Caco-2 (cell line): ENCODE results near the gene CNTN5. TPM values are rescaled to one million over a fixed set of nuclear protein-coding genes. Genes with fewer than 3 reads are reported as not detected.

Source experiments
- BruUV-seq: library from RNA; stranded (reverse); fragments of 400-500 nt; replicated peaks from 2 replicates; lab custom pipeline; 2021; lab: Mats Ljungman, UMichigan
- CTCF ChIA-PET: fragments of 300-600 bp; sonication (Branson Sonifier 250); formaldehyde crosslinking; loops from one replicate; lab custom pipeline; 2022; ENCODE audit warnings: antibody characterized with exemption; lab: Charles Lee
- POLR2A ChIA-PET: fragments of 300-600 bp; sonication (Branson Sonifier 250); formaldehyde crosslinking; loops from one replicate; lab custom pipeline; 2022; ENCODE audit warnings: antibody characterized with exemption; lab: Charles Lee
- DNase-seq, 2 experiments: peaks; one replicate each; pipeline versions ENCODE4 v3.0.0 to v3.0.0-alpha.2; 2020 to 2022
- H3K27me3 ChIP-seq: replicated peaks from 2 replicates; pipeline ENCODE4 v1.6.0; 2011; ENCODE audit warnings: low read length; ENCODE audit not compliant: control insufficient read depth, insufficient read depth
- H3K36me3 ChIP-seq: 2 replicates; pipeline ENCODE4 v1.5.1; 2011; ENCODE audit warnings: low read length; ENCODE audit not compliant: control insufficient read depth, insufficient read depth
- H3K4me1 ChIP-seq: fragments of 250-450 bp; sonication (Bioruptor Pico); 2 replicates; pipeline ENCODE4 v1.5.1; 2020; ENCODE audit warnings: mild to moderate bottlenecking
- H3K4me3 ChIP-seq: 2 replicates; pipeline ENCODE4 v1.5.1; 2011; ENCODE audit warnings: low read depth, mild to moderate bottlenecking, control low read depth, low read length
- H3K9me3 ChIP-seq: fragments of 250-450 bp; sonication (Bioruptor Pico); 2 replicates; pipeline ENCODE4 v1.5.1; 2020; ENCODE audit warnings: mild to moderate bottlenecking, moderate library complexity
- H3K27ac Mint-ChIP-seq: one replicate; pipeline ENCODE4 v1.8.0; 2022; ENCODE audit warnings: mixed read lengths; ENCODE audit not compliant: unreplicated experiment
- H3K27me3 Mint-ChIP-seq: one replicate; pipeline ENCODE4 v1.8.0; 2022; ENCODE audit warnings: mixed read lengths; ENCODE audit not compliant: insufficient read depth, unreplicated experiment
- H3K36me3 Mint-ChIP-seq: one replicate; pipeline ENCODE4 v1.8.0; 2022; ENCODE audit warnings: mild to moderate bottlenecking, mixed read lengths; ENCODE audit not compliant: insufficient read depth, unreplicated experiment
- H3K4me1 Mint-ChIP-seq: one replicate; pipeline ENCODE4 v1.8.0; 2022; ENCODE audit warnings: low read depth, mixed read lengths; ENCODE audit not compliant: unreplicated experiment
- H3K4me3 Mint-ChIP-seq: one replicate; pipeline ENCODE4 v1.8.0; 2022; ENCODE audit warnings: mild to moderate bottlenecking, moderate library complexity, mixed read lengths; ENCODE audit not compliant: unreplicated experiment
- H3K9me3 Mint-ChIP-seq: one replicate; pipeline ENCODE4 v1.8.0; 2022; ENCODE audit warnings: mixed read lengths; ENCODE audit not compliant: unreplicated experiment
- CTCF ChIP-seq, 2 experiments: fragments of 200-600 bp in 1 of 2; IDR thresholded peaks; 1 replicate in 1 of 2; 2 replicates in 1 of 2; pipeline versions ENCODE4 v1.5.1 to v1.8.0; 2011 to 2022; ENCODE audit warnings: antibody characterized with exemption in 1 of 2, control low read depth in 1 of 2, inconsistent platforms in 1 of 2, low read depth in 1 of 2, low read length in 1 of 2, mild to moderate bottlenecking in 1 of 2, moderate library complexity in 1 of 2; ENCODE audit not compliant: insufficient read depth in 1 of 2, severe bottlenecking in 1 of 2, unreplicated experiment in 1 of 2
- intact Hi-C: fragments of 100-400 bp; cut with micrococcal nuclease; formaldehyde crosslinking; loops from one replicate; pipeline ENCODE4 v1.10.0; 2022; ENCODE audit not compliant: unreplicated experiment
- total RNA-seq: library from RNA; stranded (reverse); gene quantifications from 2 replicates; pipeline ENCODE4 v1.2.3, GENCODE V29; 2022

The CNTN5 gene
- total RNA-seq, 1 experiment from 2014 or later = 1.00 TPM

GRCh38 chr11:100008417-100008816 lies 987.7 kb downstream of the CNTN5 start:
- Histone ChIP-seq H3K4me3 (no peak overlapping the region), H3K27me3 (no peaks in the 10 kb centered on the region), H3K9me3 (no peaks in the 10 kb centered on the region), H3K36me3 (no peaks in the 10 kb centered on the region), H3K4me1 (peaks cover 42% of the 10 kb centered on the region)
- DNase-seq = peak in 1 of 2 experiments; percentile 21
- TF ChIP-seq CTCF (IDR thresholded peaks at IDR 0.05; ENCODE audit: insufficient read depth in 1 of 2, low read depth in 1 of 2, low read length in 1 of 2, severe bottlenecking in 1 of 2, unreplicated experiment in 1 of 2) = no peak
- Mint-ChIP-seq H3K4me1 (peaks cover 42% of the 10 kb centered on the region), H3K9me3 (peaks cover 21% of the 10 kb centered on the region), H3K27ac (no peak overlapping the region), H3K36me3 (no peaks in the 10 kb centered on the region), H3K27me3 (no peaks in the 10 kb centered on the region), H3K4me3 (no peak overlapping the region)
- BruUV-seq = no TSS peak
- intact Hi-C loops = loop anchor here (1.0 kb wide), 1 partner anchor 34 kb away; no protein-coding TSS in a partner anchor
- CTCF ChIA-PET = no interaction called here
- POLR2A ChIA-PET = no interaction called here

GRCh38 chr11:100009728-100010127 lies 989.0 kb downstream of the CNTN5 start:
- ChIA-PET CTCF (no interaction called here), POLR2A (no interaction called here)
- H3K4me1 ChIP-seq = peaks cover 42% of the 10 kb centered on the region
- TF ChIP-seq CTCF (IDR thresholded peaks at IDR 0.05; ENCODE audit: insufficient read depth in 1 of 2, low read depth in 1 of 2, low read length in 1 of 2, severe bottlenecking in 1 of 2, unreplicated experiment in 1 of 2) = no peak
- H3K27me3 ChIP-seq = no peaks in the 10 kb centered on the region
- intact Hi-C loops = no loop called here
- Mint-ChIP-seq H3K36me3 (no peaks in the 10 kb centered on the region), H3K4me1 (peaks cover 35% of the 10 kb centered on the region), H3K9me3 (peaks cover 21% of the 10 kb centered on the region), H3K27ac (peak overlapping the region; percentile 3), H3K27me3 (no peaks in the 10 kb centered on the region), H3K4me3 (no peak overlapping the region)
- no peak overlapping the region for H3K4me3 ChIP-seq
- H3K36me3 ChIP-seq = no peaks in the 10 kb centered on the region
- H3K9me3 ChIP-seq = no peaks in the 10 kb centered on the region
- no TSS peak for BruUV-seq
- DNase-seq = no peak

- BruUV-seq = no TSS peak
- Histone ChIP-seq H3K4me3 (no peak overlapping the region), H3K27me3 (no peaks in the 10 kb centered on the region), H3K36me3 (no peaks in the 10 kb centered on the region), H3K9me3 (no peaks in the 10 kb centered on the region), H3K4me1 (peaks cover 42% of the 10 kb centered on the region)
- H3K4me1 Mint-ChIP-seq = peaks cover 35% of the 10 kb centered on the region
- H3K4me3 Mint-ChIP-seq = no peak overlapping the region
- CTCF ChIA-PET = no interaction called here
- H3K27me3 Mint-ChIP-seq = no peaks in the 10 kb centered on the region
- no peak for TF ChIP-seq CTCF (IDR thresholded peaks at IDR 0.05; ENCODE audit: insufficient read depth in 1 of 2, low read depth in 1 of 2, low read length in 1 of 2, severe bottlenecking in 1 of 2, unreplicated experiment in 1 of 2)
- DNase-seq = no peak
- intact Hi-C loops = no loop called here
- H3K36me3 Mint-ChIP-seq = no peaks in the 10 kb centered on the region
- POLR2A ChIA-PET = no interaction called here
- peaks cover 21% of the 10 kb centered on the region for H3K9me3 Mint-ChIP-seq
- no peak overlapping the region for H3K27ac Mint-ChIP-seq
Measured at GRCh38 chr11:100010393-100010792, 989.6 kb downstream of the CNTN5 start.
